HG03159 (cell line): ENCODE results near the gene PTH1R.
"Not testable (repeated sequence)": the region's sequence is repeated elsewhere in the genome, so short reads cannot be mapped to it uniquely, and the experiment has no call there.

Experiments used
- ATAC-seq: cut with Tn5 transposase; IDR thresholded peaks from one replicate; pipeline ENCODE4 v1.9.1; 2021; ENCODE audit warnings: mild to moderate bottlenecking, moderate library complexity; ENCODE audit not compliant: unreplicated experiment

PTH1R gene

GRCh38 chr3:46909535-46910161 is 32.1 kb downstream of the PTH1R start:
- ATAC-seq = peak; percentile 47

DNA sequence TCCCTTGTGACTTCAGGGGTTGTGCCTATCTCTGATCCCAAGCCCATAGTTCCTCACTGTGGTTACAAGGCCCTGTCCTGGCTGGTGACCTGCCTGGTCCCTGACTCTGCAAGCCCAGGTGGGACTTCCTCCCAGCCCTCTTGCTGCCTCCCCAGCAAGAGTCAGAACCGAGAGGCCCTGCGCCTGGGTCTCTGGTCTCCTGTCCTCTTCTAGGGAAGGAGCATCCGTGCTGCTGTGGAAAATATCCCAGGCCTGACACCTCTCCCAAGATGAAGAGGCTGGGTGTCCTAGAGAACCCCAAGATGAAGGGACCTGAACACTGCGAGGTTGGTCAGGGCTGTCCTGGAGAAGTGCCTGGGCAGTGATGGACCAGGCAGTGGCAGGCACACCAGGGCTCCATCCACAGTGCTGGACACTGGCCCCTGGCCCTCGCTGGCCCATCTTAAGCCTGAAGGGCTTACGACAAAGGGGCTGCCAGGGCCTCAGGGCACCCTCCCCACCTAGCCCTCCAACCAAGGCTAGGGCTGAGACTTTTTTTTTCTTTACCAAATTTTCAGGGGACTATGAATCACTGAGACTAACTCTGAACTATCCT is 32.7 kb downstream of the PTH1R start:
- ATAC-seq = no peak

GRCh38 chr3:46910914-46911313 is 33.4 kb downstream of the PTH1R start:
- not testable (repeated sequence) for ATAC-seq

DNA sequence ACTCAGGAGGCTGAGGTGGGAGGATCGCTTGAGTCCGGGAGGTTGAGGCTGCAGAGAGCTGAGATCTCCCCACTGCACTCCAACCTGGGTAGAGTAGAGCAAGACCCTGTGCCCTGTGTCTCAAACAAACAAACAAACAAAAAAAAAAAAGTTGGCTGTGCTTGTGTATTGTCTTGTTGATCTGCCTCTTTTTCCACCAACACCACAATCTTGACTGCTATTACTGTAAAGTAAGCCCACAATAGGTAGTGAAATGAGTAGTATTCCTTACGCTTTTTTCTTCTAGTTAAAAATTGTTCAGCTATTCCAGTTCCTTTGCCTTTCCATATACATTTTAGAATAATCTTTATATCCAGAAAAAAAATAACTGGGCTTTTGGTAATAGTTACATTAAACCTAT is 35.5 kb downstream of the PTH1R start:
- ATAC-seq = no peak

DNA sequence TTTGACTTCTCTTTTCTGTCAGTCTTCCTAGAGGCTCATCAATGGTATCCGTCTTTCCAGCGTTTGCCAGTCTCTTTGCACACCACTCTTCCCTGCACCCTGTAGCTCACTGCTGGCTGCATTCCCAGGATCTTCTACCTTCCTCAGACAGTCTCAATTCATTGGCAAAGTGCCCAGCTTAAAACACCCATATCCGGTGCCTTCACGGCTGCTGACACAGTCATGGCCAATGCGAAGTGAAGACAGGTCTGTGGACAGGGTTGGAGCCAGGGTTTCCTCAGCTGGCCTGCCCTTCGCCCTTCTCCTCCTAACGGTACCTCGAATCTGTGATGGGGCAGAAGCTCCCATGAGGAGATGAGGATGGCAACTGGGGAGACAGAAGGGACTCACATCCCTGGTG is 36.1 kb downstream of the PTH1R start:
- ATAC-seq = no peak

GRCh38 chr3:46914849-46915248 is 37.3 kb downstream of the PTH1R start:
- no peak for ATAC-seq

- no peak for ATAC-seq
These were observed 37.8 kb downstream of the PTH1R start for GRCh38 chr3:46915297-46915822.

DNA sequence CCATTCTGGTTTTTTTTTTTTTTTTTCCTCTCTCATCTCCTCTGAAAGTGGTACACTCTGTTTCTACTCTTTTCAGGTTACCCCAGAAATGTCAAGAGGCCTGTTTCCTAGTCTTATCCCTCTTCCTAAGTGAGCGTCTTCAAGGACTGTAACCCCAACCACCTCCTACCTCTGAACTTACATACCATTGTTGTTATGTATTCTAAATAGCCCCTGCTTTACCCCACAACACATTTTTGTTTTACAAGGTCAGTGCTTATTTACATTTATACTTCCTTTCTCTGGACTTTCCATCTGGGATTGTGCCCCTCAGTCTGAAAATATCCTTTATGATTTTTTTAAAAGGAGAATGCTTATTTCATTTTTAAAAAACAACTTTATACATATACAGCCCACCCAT is 38.8 kb downstream of the PTH1R start:
- no peak for ATAC-seq

- ATAC-seq = no peak
These were observed 39.3 kb downstream of the PTH1R start for GRCh38 chr3:46916799-46917198.

GRCh38 chr3:46917257-46917656 is 39.7 kb downstream of the PTH1R start:
- no peak for ATAC-seq

- no peak for ATAC-seq
These were observed 40.7 kb downstream of the PTH1R start for GRCh38 chr3:46918202-46918601.

DNA sequence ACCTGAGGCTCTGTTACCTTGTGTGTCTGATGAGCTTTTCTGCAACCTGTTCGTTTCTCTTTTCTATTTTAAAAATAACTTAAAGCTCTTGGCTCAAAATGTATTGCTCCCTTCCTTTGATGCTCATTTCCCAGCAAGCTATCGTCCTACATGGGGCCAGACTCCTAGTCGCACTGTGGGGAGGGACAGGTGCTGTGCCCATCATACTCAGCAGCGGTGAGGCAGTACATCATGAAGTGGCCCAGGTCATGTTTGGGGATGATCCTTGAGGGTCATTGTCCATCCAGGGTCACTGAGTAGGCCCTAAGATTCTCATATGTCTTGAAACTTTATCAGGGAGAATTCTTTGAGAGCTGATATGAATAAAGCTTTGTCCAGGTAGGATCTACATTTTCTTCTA is 41.1 kb downstream of the PTH1R start:
- no peak for ATAC-seq

- no peak for ATAC-seq
These were observed 43.5 kb downstream of the PTH1R start for GRCh38 chr3:46921041-46921440.

- no peak for ATAC-seq
These were observed 44.4 kb downstream of the PTH1R start for GRCh38 chr3:46921871-46922271.

- ATAC-seq = no peak
These were observed 44.9 kb downstream of the PTH1R start for GRCh38 chr3:46922426-46922825.

DNA sequence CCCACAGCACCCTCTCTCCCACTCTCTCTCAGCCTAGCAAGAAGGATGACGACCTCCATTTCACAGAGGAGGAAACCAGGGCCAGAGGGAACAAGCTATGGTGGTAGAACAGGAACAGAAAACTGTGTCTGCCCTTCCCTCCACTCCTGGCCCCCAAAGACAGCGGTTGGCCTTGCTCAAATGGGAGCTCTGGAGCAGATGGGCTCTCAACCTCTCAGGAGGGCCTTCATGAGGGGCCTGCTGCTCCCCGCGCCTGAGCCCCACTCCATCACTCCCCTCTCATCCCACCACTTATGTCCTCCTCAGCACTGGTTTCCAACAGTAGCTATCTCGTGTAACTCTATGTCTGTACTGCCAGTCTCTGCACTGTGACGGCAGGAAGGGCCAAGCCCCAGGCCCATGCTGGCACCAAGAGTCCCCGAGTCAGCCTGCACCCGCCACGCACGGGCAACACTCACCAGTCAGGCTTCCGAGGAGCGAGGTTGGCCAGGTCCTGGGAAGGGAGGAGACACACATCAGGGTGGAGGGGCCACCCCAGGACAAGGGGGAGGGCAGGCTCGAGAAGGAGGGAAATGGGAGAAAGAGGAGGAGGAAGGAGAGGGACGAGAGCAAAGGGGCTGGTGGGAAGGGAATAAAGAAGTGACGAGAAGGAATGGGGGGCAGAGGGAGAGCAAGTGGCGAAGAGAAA is 45.5 kb downstream of the PTH1R start:
- ATAC-seq = no peak

DNA sequence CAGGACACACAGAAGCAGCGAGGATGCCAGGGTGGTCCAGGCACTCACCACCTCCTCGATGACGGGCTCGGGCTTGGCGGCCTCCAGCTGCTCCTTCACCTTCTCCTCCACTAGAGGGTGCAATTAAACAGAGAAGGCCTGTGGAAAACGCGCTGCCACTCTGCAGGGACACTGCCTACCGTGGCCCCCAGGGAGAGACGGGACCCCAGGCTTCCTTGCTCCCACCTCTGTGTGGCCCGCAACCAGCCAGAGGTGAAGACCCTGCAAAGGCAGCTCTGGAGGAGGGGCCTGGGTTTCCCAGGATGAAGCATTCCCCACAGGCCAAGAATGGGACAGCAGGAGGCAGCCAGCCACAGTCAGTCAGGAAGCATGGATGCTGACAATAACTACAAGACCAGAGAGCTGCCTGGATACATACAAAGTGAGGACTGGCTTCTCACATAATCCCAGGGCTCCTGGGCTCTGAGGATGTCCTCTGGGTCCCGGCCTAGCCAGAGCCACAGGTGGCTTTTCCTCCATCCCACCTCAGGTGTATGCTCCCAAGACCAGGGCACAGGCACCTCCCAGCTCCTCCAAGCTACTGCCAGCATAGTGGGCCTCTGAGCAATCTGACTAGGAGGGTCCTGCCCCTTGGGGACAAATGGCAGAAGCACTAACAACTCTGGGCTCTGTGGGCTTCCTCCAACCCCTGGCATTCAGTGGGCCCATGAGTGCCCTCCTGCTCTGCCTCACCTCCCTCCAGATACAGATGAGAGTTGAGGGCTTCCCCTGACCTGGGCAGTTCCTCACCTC is 46.2 kb downstream of the PTH1R start:
- no peak for ATAC-seq

- ATAC-seq = no peak
These were observed 47.5 kb downstream of the PTH1R start for GRCh38 chr3:46924921-46925584.

DNA sequence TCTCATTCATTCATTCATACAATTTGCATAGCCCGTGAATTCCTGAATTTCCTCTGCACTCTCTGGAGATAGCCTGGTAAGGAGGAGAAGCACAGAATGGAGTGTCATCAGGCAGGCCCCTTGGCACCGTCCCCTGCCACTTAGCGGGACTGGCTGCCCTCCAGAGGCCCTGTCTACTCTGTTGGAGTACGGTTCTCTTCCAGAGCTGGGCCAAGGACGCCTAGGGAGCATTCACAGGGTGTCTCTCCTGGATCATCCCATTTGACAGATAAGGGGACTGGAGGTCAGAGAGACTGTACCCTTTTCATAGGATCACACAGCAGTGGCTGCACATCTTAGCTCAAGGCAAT is 48.0 kb downstream of the PTH1R start:
- ATAC-seq = no peak

DNA sequence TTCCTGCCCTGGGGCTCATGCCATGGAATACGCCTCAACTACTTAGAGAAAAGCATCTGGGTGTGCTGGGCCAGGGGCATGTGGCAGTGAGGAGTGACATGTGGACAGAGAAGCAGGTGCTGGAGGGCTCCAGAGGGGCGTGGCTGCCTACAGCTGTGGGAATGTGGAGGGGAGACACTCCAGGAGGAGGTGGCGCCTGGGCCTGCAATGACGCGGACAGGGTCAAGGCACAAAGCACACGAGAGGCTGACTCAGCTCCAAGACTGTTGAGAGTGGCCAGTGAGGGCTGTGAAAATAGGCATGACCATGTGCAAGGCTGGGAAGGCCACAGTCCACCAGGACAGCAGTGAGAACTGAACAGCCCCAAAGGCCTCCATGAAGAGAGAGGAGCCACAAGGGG is 48.5 kb downstream of the PTH1R start:
- ATAC-seq = no peak

- no peak for ATAC-seq
These were observed 48.9 kb downstream of the PTH1R start for GRCh38 chr3:46926447-46926846.
